HEK293T (cell line): ENCODE results near the gene ERBB4.

Experiments
- CTCF ChIA-PET: fragments of 350-600 bp; formaldehyde crosslinking; extraction: SDS; loops from one replicate; lab custom pipeline; 2021; ENCODE audit warnings: antibody characterized with exemption, inconsistent platforms; lab: Yijun Ruan, JAX
- POLR2A ChIA-PET: fragments of 350-600 bp; formaldehyde crosslinking; extraction: SDS; loops from one replicate; lab custom pipeline; 2020; ENCODE audit warnings: antibody characterized with exemption, inconsistent platforms; lab: Yijun Ruan, JAX
- DNase-seq: peaks from one replicate; pipeline ENCODE4 v3.0.0; 2012; ENCODE audit warnings: mixed read lengths; ENCODE audit errors: extremely low spot score
- ARNT ChIP-seq: fragments of 450-650 bp; IDR thresholded peaks from 2 replicates; pipeline ENCODE4 v1.6.1; 2017; ENCODE audit warnings: mild to moderate bottlenecking
- BHLHE40 ChIP-seq: fragments of 450-650 bp; IDR thresholded peaks from 2 replicates; pipeline ENCODE4 v1.6.1; 2016; ENCODE audit warnings: mild to moderate bottlenecking, moderate library complexity, borderline replicate concordance
- CTBP1 ChIP-seq: fragments of 450-650 bp; IDR thresholded peaks from 2 replicates; pipeline ENCODE4 v1.6.1; 2016; ENCODE audit warnings: borderline replicate concordance
- ELF4 ChIP-seq: fragments of 450-650 bp; IDR thresholded peaks from 2 replicates; pipeline ENCODE4 v1.6.1; 2017; ENCODE audit warnings: antibody characterized with exemption
- FOXA1 ChIP-seq: fragments of 450-650 bp; IDR thresholded peaks from 2 replicates; pipeline ENCODE4 v1.6.1; 2016; ENCODE audit warnings: mild to moderate bottlenecking
- FOXK2 ChIP-seq: fragments of 450-650 bp; IDR thresholded peaks from 2 replicates; pipeline ENCODE4 v1.6.1; 2016; ENCODE audit warnings: mild to moderate bottlenecking
- FOXM1 ChIP-seq: fragments of 450-650 bp; IDR thresholded peaks from 2 replicates; pipeline ENCODE4 v1.6.1; 2017; ENCODE audit warnings: mild to moderate bottlenecking, borderline replicate concordance
- HDGF ChIP-seq: fragments of 450-650 bp; IDR thresholded peaks from 2 replicates; pipeline ENCODE4 v1.6.1; 2017; ENCODE audit warnings: antibody characterized with exemption, borderline replicate concordance
- L3MBTL2 ChIP-seq: fragments of 450-650 bp; conservative IDR thresholded peaks from 2 replicates; pipeline ENCODE4 v1.6.1; 2016; ENCODE audit warnings: mild to moderate bottlenecking
- LEF1 ChIP-seq: fragments of 450-650 bp; IDR thresholded peaks from 2 replicates; pipeline ENCODE4 v1.6.1; 2017; ENCODE audit warnings: mild to moderate bottlenecking, borderline replicate concordance
- NFRKB ChIP-seq: fragments of 450-650 bp; IDR thresholded peaks from 2 replicates; pipeline ENCODE4 v1.6.1; 2016; ENCODE audit warnings: mild to moderate bottlenecking, moderate library complexity
- SP1 ChIP-seq: fragments of 450-650 bp; IDR thresholded peaks from 2 replicates; pipeline ENCODE4 v1.6.1; 2017
- SUZ12 ChIP-seq: fragments of 450-650 bp; IDR thresholded peaks from 2 replicates; pipeline ENCODE4 v1.6.1; 2016; ENCODE audit warnings: mild to moderate bottlenecking
- TARDBP ChIP-seq: fragments of 450-650 bp; IDR thresholded peaks from 2 replicates; pipeline ENCODE4 v1.6.1; 2016
- ZNF384 ChIP-seq: fragments of 450-650 bp; IDR thresholded peaks from 2 replicates; pipeline ENCODE4 v1.6.1; 2016
- TF ChIP-seq, protein P1 (sequence below): fragments of 450-650 bp; IDR thresholded peaks from 2 replicates; pipeline ENCODE4 v1.6.1; 2016

ERBB4 gene

DNA sequence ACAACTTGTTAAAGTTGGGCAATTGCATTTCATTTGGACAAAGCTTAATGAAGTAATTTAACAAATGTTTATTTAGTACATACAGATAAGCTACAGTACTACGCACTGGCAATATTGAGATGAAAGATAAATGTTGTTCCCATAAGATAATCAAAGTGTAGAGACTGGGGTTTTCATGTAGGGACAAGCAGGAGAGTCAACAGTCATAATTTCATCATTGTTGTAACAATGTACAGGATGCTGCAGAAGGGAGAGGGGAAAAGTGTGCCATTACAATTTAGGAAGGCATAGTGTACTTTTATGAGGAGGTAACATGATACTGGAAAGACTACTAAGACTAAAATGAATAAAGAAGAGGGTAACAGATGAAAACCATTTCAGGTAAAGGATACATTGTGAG lies 441.6 kb downstream of the ERBB4 start:
- no peak for DNase-seq
- ChIA-PET CTCF (no interaction called here), POLR2A (no interaction called here)
- TF ChIP-seq SP1 (no peak), FOXA1 (no peak), ZNF384 (no peak), FOXK2 (no peak), TARDBP (no peak), FOXM1 (no peak), CTBP1 (no peak), SUZ12 (no peak), BHLHE40 (no peak), HDGF (no peak), NFRKB (no peak), L3MBTL2 (no peak), ELF4 (no peak), LEF1 (no peak), ARNT (no peak)
- TF ChIP-seq, protein P1, sequence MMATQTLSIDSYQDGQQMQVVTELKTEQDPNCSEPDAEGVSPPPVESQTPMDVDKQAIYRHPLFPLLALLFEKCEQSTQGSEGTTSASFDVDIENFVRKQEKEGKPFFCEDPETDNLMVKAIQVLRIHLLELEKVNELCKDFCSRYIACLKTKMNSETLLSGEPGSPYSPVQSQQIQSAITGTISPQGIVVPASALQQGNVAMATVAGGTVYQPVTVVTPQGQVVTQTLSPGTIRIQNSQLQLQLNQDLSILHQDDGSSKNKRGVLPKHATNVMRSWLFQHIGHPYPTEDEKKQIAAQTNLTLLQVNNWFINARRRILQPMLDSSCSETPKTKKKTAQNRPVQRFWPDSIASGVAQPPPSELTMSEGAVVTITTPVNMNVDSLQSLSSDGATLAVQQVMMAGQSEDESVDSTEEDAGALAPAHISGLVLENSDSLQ: no peak

DNA sequence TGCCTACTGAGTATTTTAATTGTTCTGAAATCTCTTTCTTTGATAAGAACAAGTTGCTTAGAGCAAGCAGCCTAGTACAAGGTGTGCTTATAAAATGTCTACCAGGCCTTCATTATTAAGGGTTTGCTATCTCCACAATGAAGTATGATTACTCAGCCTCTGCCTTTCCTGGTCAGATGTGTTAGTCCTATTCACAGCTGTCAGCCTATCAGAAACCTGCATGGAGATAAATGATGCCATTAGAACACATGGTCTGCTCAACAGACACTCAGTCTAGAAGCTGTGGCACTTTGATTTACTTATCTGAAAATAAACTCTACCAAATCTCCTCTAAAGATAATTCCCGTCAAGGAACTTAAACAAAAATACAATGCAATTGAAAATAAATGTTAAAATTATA lies 448.7 kb downstream of the ERBB4 start:
- DNase-seq: no peak
- CTCF ChIA-PET: no interaction called here
- TF ChIP-seq LEF1 (no peak), FOXA1 (no peak), HDGF (no peak), CTBP1 (no peak), FOXK2 (no peak), ZNF384 (no peak), FOXM1 (no peak), NFRKB (no peak), BHLHE40 (no peak), SP1 (no peak), SUZ12 (no peak), L3MBTL2 (no peak), TARDBP (no peak), ELF4 (no peak), ARNT (no peak)
- TF ChIP-seq, protein P1: no peak
- POLR2A ChIA-PET: no interaction called here

DNA sequence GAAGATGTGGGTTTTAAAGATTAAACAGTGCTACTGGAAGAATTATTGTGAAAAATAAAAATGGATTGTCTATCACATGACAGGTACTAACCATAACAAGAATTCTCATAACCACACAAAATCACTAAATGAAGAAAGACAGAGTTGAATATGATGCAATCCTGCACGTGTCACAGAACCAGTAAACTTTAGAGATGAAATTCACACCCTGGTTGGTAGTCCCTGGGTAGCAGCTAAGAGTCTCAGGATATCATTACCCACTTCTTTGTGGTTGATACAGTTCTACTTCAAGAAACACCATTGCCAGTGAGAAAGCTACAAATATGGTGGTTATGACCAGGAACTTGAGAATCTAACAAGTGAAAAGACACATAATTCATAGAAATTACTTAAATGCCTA lies 450.2 kb downstream of the ERBB4 start:
- ChIA-PET POLR2A (no interaction called here), CTCF (no interaction called here)
- DNase-seq: no peak
- TF ChIP-seq FOXM1: no peak
- TF ChIP-seq CTBP1: no peak
- no peak for TF ChIP-seq ELF4
- TF ChIP-seq ZNF384: no peak
- TF ChIP-seq SP1: no peak

- TF ChIP-seq ARNT: no peak
- TF ChIP-seq LEF1: no peak
- TF ChIP-seq NFRKB: no peak
- TF ChIP-seq, protein P1: no peak
- TF ChIP-seq FOXM1: no peak
- no peak for TF ChIP-seq TARDBP
- TF ChIP-seq ZNF384: no peak
- TF ChIP-seq L3MBTL2: no peak
- TF ChIP-seq CTBP1: no peak
- no peak for TF ChIP-seq FOXA1
- TF ChIP-seq FOXK2: no peak
- no peak for TF ChIP-seq BHLHE40
- TF ChIP-seq SUZ12: no peak
- TF ChIP-seq SP1: no peak
- TF ChIP-seq HDGF: no peak
- no peak for TF ChIP-seq ELF4
- DNase-seq: no peak
- POLR2A ChIA-PET: no interaction called here
These were observed 455.1 kb downstream of the ERBB4 start for GRCh38 chr2:212083492-212083891.

DNA sequence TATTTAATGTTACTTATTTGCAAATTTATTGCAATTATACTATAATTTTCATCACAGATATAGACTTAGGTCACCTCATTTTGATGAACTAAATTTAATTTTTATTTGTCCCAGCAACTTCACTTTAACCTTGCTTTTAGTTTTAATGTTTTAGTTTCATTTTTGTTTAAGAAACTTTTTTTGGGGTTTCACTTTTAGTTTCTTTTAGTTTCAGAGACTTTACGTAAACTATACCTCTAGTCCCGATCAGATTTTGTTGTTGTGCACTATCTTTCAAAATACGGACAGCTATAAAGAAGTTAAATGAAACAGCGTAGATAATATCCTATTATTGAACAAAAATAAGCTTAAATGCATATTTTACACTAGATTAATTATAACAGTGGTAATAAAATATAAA lies 460.5 kb downstream of the ERBB4 start:
- no peak for TF ChIP-seq FOXA1
- no peak for TF ChIP-seq LEF1
- no peak for TF ChIP-seq SUZ12
- TF ChIP-seq ZNF384: no peak
- TF ChIP-seq NFRKB: no peak
- no peak for TF ChIP-seq L3MBTL2
- DNase-seq: no peak
- ChIA-PET POLR2A (no interaction called here), CTCF (no interaction called here)

More at GRCh38 chr2:212083492-212083891, 455.1 kb downstream of the ERBB4 start:
- CTCF ChIA-PET: no interaction called here

GRCh38 chr2:212076456-212076855 lies 462.1 kb downstream of the ERBB4 start:
- CTCF ChIA-PET: no interaction called here
- POLR2A ChIA-PET: no interaction called here
- no peak for DNase-seq
- TF ChIP-seq SUZ12 (no peak), LEF1 (no peak), NFRKB (no peak), ARNT (no peak)
- TF ChIP-seq, protein P1: no peak
